GM12872 (cell line): ENCODE data around the gene SRRT.

Source experiments
- CTCF ChIP-seq: IDR thresholded peaks from 3 replicates; pipeline ENCODE4 v1.5.1; 2011; ENCODE audit warnings: low read depth, mild to moderate bottlenecking, low read length, moderate library complexity; ENCODE audit not compliant: insufficient read depth

SRRT gene

GRCh38 chr7:100879685-100880261 lies 4.9 kb downstream of the SRRT start:
- TF ChIP-seq CTCF, result no peak

GRCh38 chr7:100880645-100881044 lies 5.7 kb downstream of the SRRT start:
- TF ChIP-seq CTCF, result no peak

- no peak for TF ChIP-seq CTCF
Measured at GRCh38 chr7:100881136-100881535, 6.2 kb downstream of the SRRT start.

GRCh38 chr7:100882201-100882600 lies 7.3 kb downstream of the SRRT start:
- no peak for TF ChIP-seq CTCF

GRCh38 chr7:100882785-100883526 lies 8.1 kb downstream of the SRRT start:
- TF ChIP-seq CTCF, result no peak

GRCh38 chr7:100884736-100885439 lies 10.0 kb downstream of the SRRT start:
- TF ChIP-seq CTCF, result no peak

- TF ChIP-seq CTCF, result no peak
Measured at GRCh38 chr7:100885440-100886141, 10.7 kb downstream of the SRRT start.
